Uterus (tissue), 2 donors: ENCODE data around the gene DLGAP1.

Source experiments
- CTCF ChIP-seq, 4 experiments: fragments of 200-600 bp in 2 of 4; fragments of 450-650 bp in 2 of 4; sonication (generic) in 2 of 4; IDR thresholded peaks; one replicate each; pipeline ENCODE4 v1.5.1; 2016 to 2019; ENCODE audit warnings: antibody characterized with exemption in 4 of 4, mild to moderate bottlenecking in 2 of 4, moderate library complexity in 1 of 4
- POLR2A ChIP-seq, 2 donors: fragments of 450-650 bp; IDR thresholded peaks; one replicate each; pipeline ENCODE4 v1.6.1; 2016; ENCODE audit warnings: antibody characterized with exemption in 2 of 2, mild to moderate bottlenecking in 1 of 2, moderate library complexity in 1 of 2

DNA sequence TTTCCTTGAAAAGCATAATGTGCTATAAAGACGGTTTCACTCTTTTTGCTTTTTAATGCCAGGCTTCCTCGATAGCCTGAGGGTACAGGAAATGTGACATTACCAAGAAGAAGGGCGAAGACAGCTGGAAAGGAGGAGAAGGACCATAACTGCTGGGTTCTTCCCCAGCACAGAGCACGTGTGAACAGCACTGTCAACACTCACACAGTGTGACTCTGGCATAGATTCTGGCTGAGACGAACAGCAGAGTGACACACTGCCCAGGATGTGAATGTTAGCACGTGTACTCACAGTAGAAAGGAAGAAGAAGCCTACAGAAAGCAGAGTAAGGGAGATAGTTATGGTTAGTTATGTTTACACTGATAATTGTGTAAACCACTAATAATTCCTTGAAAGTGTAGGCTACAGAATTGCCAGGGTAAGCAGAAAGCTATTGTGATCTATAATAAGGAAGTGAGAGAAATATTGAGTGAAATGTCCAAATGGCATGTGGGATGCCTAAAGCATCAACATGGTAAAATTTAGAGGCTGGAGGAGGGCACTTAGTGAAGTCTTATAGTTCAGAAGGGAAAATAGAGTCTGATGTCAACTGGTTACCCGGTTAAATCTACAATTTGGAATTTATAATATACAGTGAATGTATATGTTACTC, 198.2 kb downstream of the DLGAP1 start:
- TF ChIP-seq CTCF (IDR thresholded peaks at IDR 0.05) = no peak
- no peak for TF ChIP-seq POLR2A (IDR thresholded peaks at IDR 0.05)
